GM13976 (cell line): ENCODE measurements around the gene PPFIA3.

Experiments used
- DNase-seq: peaks from one replicate; pipeline ENCODE4 v3.0.0; 2012; ENCODE audit warnings: low spot score
- in situ Hi-C: fragments of 300-500 bp; cut with MboI; formaldehyde crosslinking; loops from one replicate; pipeline ENCODE4 v1.12.0; 2022; ENCODE audit warnings: low sequenced_read_pairs, mixed read lengths, inconsistent platforms; ENCODE audit not compliant: unreplicated experiment
- TF ChIP-seq, protein P1 (sequence below): IDR thresholded peaks from 2 replicates; pipeline ENCODE4 v1.5.1; 2012; ENCODE audit warnings: borderline replicate concordance, mild to moderate bottlenecking; ENCODE audit not compliant: insufficient read depth; ENCODE audit errors: extremely low read depth, missing control alignments, control extremely low read depth

Gene PPFIA3

DNA sequence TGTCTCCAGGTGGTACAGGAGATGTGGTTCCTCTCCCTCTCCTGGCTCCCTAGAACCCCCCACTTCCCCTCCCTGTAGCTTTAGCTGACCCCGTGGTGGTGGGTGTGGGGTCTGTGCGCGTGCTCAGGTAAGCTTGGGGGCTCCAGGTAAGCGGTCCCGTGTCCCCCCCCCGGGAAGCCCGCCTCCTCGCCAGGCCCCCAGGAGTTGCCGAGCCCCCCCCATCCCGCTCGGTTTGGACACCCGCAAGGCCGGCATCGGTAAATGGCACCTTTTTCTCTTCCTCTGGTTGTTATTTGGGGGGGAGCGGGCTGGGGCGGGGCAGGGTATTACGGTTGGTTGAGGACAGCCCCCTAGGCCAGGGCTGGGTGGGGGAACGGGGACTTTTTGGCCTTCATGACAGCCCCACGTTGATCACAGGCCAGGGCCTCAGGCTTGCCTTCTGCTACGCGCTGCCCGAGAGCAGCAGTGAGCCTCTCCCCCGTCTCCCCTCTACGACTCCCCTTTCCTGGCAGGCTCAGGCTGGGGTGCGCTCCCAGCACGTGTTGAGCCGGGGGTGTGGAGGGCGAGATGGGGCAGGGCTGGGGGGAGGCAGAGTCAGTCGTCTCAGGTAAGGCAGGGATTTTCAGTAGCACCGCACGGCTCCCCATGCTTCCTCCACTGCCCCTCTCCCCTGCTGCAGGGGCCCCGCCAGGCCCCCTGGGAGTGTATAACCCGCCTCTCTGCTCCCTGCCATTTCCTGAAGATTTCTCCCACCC, 15.8 kb upstream of the PPFIA3 start:
- DNase-seq, result no peak
- TF ChIP-seq, protein P1, sequence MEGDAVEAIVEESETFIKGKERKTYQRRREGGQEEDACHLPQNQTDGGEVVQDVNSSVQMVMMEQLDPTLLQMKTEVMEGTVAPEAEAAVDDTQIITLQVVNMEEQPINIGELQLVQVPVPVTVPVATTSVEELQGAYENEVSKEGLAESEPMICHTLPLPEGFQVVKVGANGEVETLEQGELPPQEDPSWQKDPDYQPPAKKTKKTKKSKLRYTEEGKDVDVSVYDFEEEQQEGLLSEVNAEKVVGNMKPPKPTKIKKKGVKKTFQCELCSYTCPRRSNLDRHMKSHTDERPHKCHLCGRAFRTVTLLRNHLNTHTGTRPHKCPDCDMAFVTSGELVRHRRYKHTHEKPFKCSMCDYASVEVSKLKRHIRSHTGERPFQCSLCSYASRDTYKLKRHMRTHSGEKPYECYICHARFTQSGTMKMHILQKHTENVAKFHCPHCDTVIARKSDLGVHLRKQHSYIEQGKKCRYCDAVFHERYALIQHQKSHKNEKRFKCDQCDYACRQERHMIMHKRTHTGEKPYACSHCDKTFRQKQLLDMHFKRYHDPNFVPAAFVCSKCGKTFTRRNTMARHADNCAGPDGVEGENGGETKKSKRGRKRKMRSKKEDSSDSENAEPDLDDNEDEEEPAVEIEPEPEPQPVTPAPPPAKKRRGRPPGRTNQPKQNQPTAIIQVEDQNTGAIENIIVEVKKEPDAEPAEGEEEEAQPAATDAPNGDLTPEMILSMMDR, result no peak
- in situ Hi-C loops, result no loop called here

DNA sequence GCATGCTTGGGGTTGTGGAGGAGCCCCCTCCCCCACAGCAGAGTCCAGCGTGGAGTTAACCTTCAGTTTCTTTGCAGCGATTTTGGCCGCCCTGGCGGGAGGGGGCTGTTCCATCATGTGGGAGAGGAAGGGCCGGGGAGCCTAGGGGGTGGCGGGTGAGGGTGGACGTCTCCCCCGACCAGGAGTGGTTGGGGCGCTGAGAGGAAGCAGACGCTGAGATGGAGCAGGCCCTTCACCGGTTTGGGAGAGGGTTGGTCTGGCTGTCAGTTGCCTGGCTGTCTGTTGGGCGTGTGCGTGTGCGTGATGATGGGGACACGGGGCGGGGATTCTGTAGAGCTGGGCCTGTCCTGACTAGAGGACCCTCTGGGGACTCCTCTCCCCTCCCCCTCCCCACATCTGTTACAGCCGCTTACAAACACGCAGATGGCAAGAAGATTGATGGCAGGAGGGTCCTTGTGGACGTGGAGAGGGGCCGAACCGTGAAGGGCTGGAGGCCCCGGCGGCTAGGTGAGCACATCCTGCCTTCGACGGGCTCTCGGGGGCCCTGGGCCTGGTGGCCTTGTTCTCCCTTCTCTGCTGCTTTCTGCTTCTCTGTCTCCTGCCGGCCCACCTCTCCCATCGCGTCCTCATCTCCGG, 15.0 kb upstream of the PPFIA3 start:
- no peak for DNase-seq
- in situ Hi-C loops, result no loop called here
- TF ChIP-seq, protein P1, result no peak

DNA sequence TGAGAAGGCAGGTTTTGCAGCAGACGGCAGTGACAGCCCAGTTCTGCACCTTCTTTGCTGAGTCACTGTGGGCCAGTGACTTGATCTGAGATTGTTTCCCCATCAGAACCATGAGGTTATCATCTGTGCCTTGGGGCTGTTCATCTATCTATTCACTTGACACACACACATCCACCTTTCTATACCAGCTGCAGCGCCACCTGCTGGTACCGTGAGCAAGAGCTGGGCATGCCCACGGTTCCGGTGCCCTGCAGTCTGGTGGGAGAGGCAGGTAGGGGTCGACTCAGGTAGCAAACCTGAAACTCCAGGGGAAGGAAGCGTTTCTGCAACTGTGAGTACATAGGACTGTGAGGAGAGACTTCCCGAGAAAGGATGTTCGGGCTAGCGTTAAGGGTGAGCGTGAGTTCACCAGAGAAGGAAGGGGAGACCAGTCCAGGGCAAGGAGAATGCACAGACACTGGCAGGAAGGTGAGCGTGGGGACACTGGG, 12.7 kb upstream of the PPFIA3 start:
- in situ Hi-C loops, result no loop called here
- TF ChIP-seq, protein P1, result peak; percentile 86

DNA sequence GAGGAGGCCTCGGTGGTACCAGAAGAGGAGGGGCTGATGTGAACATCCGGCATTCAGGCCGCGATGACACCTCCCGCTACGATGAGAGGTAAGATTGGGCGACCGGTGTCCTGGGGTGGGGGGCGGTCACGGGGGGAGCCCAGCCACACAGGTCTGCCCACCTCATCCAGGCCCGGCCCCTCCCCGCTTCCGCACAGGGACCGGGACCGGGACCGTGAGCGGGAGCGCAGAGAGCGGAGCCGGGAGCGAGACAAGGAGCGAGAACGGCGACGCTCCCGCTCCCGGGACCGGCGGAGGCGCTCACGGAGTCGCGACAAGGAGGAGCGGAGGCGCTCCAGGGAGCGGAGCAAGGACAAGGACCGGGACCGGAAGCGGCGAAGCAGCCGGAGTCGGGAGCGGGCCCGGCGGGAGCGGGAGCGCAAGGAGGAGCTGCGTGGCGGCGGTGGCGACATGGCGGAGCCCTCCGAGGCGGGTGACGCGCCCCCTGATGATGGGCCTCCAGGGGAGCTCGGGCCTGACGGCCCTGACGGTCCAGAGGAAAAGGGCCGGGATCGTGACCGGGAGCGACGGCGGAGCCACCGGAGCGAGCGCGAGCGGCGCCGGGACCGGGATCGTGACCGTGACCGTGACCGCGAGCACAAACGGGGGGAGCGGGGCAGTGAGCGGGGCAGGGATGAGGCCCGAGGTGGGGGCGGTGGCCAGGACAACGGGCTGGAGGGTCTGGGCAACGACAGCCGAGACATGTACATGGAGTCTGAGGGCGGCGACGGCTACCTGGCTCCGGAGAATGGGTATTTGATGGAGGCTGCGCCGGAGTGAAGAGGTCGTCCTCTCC, 11.5 kb upstream of the PPFIA3 start:
- TF ChIP-seq, protein P1, result no peak
- in situ Hi-C loops, result no loop called here
- DNase-seq, result no peak

More for the DNA sequence above, 12.7 kb upstream of the PPFIA3 start:
- DNase-seq, result peak; percentile 57

DNA sequence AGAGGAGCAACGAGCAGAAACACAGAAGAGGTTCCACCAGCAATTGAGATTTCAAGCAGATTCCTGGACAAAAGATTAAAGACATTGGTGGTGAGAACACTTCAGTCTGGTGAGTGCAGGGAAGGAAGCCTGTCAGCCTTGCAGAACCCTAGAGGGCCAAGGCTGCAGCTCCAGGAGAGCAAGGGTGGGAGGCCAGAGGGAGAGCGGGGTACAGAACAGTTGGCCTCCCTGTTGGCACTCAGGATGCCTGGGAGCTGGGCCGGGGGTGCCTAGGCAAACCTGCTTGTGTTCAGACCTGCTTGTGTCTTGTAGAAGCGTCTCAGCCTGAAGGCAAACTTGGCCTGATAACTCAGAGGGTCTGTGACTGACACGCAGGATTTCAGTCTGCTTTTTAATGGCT, 10.3 kb upstream of the PPFIA3 start:
- no peak for DNase-seq
- in situ Hi-C loops, result no loop called here
- TF ChIP-seq, protein P1, result no peak

DNA sequence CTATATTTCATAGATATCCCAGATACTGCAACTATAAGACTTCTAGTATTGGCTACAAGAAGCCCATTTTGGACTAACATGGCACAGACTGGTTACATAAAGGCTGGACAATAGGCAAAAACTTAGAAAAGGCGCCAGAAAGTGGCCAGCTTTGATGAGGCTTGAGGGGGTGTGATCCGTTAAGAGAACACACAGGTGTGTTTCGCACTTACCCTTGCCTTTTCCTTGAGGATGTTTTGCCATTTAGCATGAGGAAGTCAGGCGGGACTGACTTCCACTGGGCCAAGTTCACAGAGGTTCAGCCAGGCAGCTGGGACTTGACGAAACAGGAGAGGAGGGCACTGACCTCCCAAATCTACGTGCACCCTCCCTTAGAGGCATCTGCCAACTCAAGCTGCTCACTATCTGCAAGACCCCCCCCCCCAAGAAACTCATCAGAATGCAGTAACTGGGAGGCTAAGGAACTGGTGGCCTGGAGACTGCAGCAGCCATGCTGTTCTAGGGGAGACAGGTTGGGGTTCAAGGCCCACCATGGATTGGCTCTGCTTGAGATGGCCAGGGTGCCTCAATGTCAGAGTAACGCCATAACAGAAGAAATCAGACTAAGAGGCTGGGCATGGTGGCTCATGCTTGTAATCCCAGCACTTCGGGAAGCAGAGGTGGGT, 9.6 kb upstream of the PPFIA3 start:
- DNase-seq, result no peak
- in situ Hi-C loops, result no loop called here

More for the DNA sequence above, 9.6 kb upstream of the PPFIA3 start:
- TF ChIP-seq, protein P1, result no peak
